Measurements from ENCODE around the gene DDX49. TPM values are rescaled to one million over a fixed set of nuclear protein-coding genes. Genes with fewer than 3 reads are reported as not detected.
A peak's percentile ranks its signal among the peaks of the same experiment; 100 is the strongest.

Gene DDX49
- polyA plus RNA-seq, 2 donors, result 39.4 to 52.4 TPM

DNA sequence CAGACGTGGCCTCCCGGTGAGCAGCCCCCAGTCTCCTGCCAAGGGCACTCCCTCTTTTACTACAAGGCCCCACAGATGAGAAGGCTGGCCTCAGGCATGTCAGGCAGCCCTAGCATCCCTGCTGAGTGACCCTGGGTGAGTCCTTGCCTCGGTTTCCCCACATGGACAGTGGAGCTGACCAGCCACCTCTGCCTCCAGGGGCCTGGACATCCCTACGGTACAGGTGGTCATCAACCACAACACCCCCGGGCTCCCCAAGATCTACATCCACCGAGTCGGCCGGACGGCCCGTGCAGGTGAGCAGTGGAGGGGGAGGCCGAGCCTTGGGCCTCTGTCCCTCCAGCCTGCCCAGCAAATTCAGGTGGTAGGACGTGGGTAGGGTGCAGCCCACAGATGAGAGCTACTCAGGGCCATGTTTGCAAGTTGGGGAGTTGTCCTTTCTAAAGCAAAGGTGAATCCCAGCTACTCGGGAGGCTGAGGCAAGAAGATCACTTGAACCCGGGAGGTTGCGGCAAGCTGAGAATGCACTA, 5.2 kb downstream of the DDX49 start:
- Histone ChIP-seq H3K27ac (ENCODE audit: low read depth in 2 of 2, low read length in 1 of 2) (no peak overlapping the region), H3K9me3 (ENCODE audit: control insufficient read depth in 2 of 2, insufficient read depth in 1 of 2, low read depth in 1 of 2, low read length in 1 of 2) (no peaks in the 10 kb centered on the region), H3K4me3 (ENCODE audit: low read depth in 1 of 2, low read length in 2 of 2) (no peak overlapping the region), H3K27me3 (ENCODE audit: control insufficient read depth in 1 of 2, insufficient read depth in 2 of 2, low read length in 2 of 2) (no peaks in the 10 kb centered on the region), H3K4me1 (ENCODE audit: control insufficient read depth in 2 of 2, insufficient read depth in 2 of 2, low read length in 1 of 2) (peaks cover 4 to 6% of the 10 kb centered on the region in 2 donors), H3K36me3 (ENCODE audit: control insufficient read depth in 2 of 2, insufficient read depth in 2 of 2, low read length in 1 of 2) (peaks cover 9 to 49% of the 10 kb centered on the region in 2 donors)
- WGBS, 2 donors, result 95 to 97% methylated on average over 15 of the region's 15 CpGs

DNA sequence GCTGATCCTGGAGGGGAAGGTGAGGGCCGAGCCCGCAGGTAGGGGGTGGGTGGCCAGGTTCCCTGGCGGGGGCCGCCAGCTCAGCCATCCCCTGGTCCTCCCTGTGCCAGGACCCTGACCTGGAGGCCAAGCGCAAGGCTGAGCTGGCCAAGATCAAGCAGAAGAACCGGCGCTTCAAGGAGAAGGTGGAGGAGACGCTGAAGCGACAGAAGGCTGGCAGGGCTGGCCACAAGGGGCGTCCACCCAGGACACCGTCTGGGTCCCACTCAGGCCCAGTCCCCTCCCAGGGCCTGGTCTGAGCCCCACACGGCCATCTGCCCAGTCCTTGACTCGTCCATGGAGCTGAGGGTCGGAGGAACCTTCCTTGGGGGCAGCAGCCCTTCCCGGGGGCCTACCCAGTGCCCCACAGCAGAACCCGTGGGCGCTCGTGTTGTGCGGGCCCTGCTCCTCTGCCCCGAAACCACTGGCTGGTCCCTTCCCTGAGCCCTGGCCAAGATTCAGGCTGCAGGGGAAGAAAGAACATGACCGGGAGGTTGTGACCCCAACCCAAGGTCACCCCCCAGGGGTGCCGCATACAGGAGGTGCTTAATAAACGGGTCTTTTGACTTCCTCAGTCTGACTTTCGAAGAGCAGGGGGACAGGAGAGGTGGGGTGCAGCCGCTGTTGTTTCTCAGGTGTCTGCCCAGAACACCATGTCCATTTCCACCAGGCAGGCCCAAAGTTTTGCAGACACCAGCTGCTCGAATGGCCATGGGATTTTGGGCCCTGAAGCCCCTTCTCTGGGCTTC, 8.7 kb downstream of the DDX49 start:
- Histone ChIP-seq H3K36me3 (ENCODE audit: control insufficient read depth in 2 of 2, insufficient read depth in 2 of 2, low read length in 1 of 2) (peaks cover 9 to 33% of the 10 kb centered on the region in 2 donors), H3K4me1 (ENCODE audit: control insufficient read depth in 2 of 2, insufficient read depth in 2 of 2, low read length in 1 of 2) (no peaks in the 10 kb centered on the region), H3K27ac (ENCODE audit: low read depth in 2 of 2, low read length in 1 of 2) (no peak overlapping the region), H3K4me3 (ENCODE audit: low read depth in 1 of 2, low read length in 2 of 2) (no peak overlapping the region), H3K9me3 (ENCODE audit: control insufficient read depth in 2 of 2, insufficient read depth in 1 of 2, low read depth in 1 of 2, low read length in 1 of 2) (no peaks in the 10 kb centered on the region), H3K27me3 (ENCODE audit: control insufficient read depth in 1 of 2, insufficient read depth in 2 of 2, low read length in 2 of 2) (no peaks in the 10 kb centered on the region)
- WGBS, 2 donors, result 85 to 88% methylated on average over 26 of the region's 26 CpGs

DNA sequence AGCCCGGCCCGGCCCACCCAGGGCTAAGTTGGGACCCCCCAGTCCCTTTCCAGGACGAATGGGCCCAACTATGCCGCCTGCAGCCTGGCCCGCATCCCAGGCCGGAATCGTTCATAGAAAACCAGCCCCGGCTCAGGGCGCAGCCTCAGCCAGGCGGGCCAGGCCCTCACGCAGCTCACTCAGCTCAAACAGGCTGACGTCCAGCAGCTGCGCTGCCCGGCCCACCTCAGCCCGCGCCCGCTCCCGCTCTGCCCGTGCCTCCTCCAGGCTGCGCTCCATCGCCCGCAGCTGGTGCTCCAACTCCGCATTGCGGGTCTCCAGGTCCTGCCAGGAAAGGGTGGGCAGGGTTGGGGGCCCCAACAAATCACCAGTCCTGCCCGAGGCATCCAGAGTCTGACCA, 9.8 kb downstream of the DDX49 start:
- WGBS, 2 donors, result 87 to 89% methylated on average over 22 to 25 of the region's 25 CpGs
- Histone ChIP-seq H3K4me1 (ENCODE audit: control insufficient read depth in 2 of 2, insufficient read depth in 2 of 2, low read length in 1 of 2) (no peaks in the 10 kb centered on the region), H3K9me3 (ENCODE audit: control insufficient read depth in 2 of 2, insufficient read depth in 1 of 2, low read depth in 1 of 2, low read length in 1 of 2) (no peaks in the 10 kb centered on the region), H3K36me3 (ENCODE audit: control insufficient read depth in 2 of 2, insufficient read depth in 2 of 2, low read length in 1 of 2) (peaks cover 9 to 24% of the 10 kb centered on the region in 2 donors), H3K27ac (ENCODE audit: low read depth in 2 of 2, low read length in 1 of 2) (no peak overlapping the region), H3K27me3 (ENCODE audit: control insufficient read depth in 1 of 2, insufficient read depth in 2 of 2, low read length in 2 of 2) (no peaks in the 10 kb centered on the region), H3K4me3 (ENCODE audit: low read depth in 1 of 2, low read length in 2 of 2) (no peak overlapping the region)

DNA sequence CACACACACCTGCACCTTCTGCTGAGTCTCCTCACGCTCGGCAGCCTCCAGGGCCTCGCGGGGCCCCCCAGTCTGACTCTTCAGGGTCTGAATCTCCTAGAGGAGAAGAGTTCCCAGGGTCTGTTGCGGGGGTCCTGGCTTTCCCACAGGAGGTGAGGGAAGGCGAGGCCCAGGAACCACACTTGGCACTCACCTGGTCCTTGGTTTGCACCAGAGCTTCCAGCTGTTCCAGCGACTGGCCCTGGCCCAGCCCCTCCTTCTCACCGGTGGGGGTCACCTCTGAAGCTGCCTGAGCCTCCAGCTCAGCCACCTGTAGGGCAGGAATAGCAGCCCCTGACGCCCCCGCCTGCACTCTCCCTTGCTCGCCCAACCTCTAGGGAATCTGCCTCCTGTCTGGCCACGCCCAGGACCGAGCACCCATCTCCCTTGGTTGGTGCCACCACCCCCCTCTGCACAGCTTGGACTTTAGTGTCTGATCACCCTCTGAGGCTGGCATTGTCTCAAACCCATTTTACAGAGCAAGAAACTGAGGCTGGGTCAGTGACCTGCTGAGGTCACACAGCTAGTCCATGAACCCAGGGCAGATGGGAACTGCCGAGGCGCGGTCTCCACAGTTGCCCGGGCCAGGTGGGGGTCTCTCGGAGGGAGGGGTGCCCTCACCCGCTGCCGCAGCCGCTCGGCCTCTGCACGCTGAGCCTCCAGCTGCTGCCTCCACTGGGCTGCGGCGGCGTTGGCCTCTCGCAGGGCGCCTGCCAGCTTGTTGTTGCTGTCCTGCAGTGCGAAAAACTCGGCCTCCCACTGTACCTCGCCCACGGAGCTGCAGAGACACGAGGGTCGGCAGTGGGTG, 12.0 kb downstream of the DDX49 start:
- H3K4me1 ChIP-seq (ENCODE audit: control insufficient read depth in 2 of 2, insufficient read depth in 2 of 2, low read length in 1 of 2), result no peaks in the 10 kb centered on the region
- no peaks in the 10 kb centered on the region for H3K9me3 ChIP-seq (ENCODE audit: control insufficient read depth in 2 of 2, insufficient read depth in 1 of 2, low read depth in 1 of 2, low read length in 1 of 2)
- H3K36me3 ChIP-seq (ENCODE audit: control insufficient read depth in 2 of 2, insufficient read depth in 2 of 2, low read length in 1 of 2), result peaks cover 0 to 10% of the 10 kb centered on the region in 2 donors
- H3K4me3 ChIP-seq (ENCODE audit: low read depth in 1 of 2, low read length in 2 of 2), result no peak overlapping the region
- 87% methylated on average over 33 to 34 of the region's 34 CpGs for WGBS, 2 donors
- no peak overlapping the region for H3K27ac ChIP-seq (ENCODE audit: low read depth in 2 of 2, low read length in 1 of 2)
- no peaks in the 10 kb centered on the region for H3K27me3 ChIP-seq (ENCODE audit: control insufficient read depth in 1 of 2, insufficient read depth in 2 of 2, low read length in 2 of 2)

DNA sequence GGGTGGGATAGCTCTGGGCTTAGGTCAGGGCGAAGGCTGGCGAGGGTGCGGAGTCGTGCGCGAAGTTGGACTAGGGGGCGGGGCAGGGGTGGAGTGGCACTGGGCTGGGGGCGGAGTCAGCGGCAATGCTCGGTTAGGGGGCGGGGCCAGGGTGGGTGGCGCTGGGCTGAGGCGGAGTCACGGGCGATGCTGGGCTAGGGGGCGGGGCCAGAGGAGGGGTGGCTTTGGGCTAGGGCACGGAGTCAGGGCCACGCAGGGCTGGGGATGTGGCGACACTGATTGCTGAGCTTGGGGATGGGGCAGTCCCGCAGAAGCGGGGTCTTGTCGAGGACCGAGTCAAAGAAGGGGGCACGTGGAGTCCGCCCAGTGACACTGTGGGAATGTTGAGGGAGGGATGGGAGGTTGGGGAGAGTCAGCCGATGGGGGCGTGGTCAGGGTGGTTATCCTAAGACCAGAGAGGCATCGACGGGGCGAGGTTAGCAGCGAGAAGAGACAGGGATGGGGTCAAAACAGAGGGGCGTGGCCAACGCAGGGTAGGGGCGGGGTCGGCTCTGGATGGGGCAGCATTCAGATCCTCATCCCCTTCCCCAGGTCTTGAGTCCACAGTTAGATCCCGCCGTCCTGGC, 12.8 kb downstream of the DDX49 start:
- H3K4me1 ChIP-seq (ENCODE audit: control insufficient read depth in 2 of 2, insufficient read depth in 2 of 2, low read length in 1 of 2), result no peaks in the 10 kb centered on the region
- H3K27ac ChIP-seq (ENCODE audit: low read depth in 2 of 2, low read length in 1 of 2), result no peak overlapping the region
- no peaks in the 10 kb centered on the region for H3K27me3 ChIP-seq (ENCODE audit: control insufficient read depth in 1 of 2, insufficient read depth in 2 of 2, low read length in 2 of 2)
- H3K4me3 ChIP-seq (ENCODE audit: low read depth in 1 of 2, low read length in 2 of 2), result no peak overlapping the region
- 33 to 50% methylated on average over 34 to 37 of the region's 37 CpGs for WGBS, 2 donors
- H3K36me3 ChIP-seq (ENCODE audit: control insufficient read depth in 2 of 2, insufficient read depth in 2 of 2, low read length in 1 of 2), result peaks cover 0 to 10% of the 10 kb centered on the region in 2 donors
- no peaks in the 10 kb centered on the region for H3K9me3 ChIP-seq (ENCODE audit: control insufficient read depth in 2 of 2, insufficient read depth in 1 of 2, low read depth in 1 of 2, low read length in 1 of 2)

DNA sequence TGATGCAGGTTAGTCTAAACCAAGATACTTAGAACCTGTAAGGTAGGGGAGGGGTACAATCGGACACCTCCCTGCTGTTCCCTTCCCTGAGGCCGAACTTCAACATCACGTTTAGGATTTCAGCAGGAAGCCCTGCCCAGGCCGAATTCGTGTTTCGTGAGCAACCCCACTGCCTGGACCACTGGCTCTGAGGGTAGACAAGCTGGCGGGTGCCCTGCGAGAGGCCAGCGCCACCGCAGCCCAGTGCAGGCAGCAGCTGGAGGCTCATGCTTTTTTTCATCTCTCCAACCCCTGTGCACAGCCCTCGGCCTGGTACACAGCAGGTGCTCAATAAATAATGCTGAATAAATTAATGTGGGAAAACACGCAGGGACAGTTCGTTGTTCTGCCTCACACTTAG, 13.8 kb downstream of the DDX49 start:
- no peaks in the 10 kb centered on the region for H3K27me3 ChIP-seq (ENCODE audit: control insufficient read depth in 1 of 2, insufficient read depth in 2 of 2, low read length in 2 of 2)
- WGBS, 2 donors, result 87 to 91% methylated on average over 13 of the region's 13 CpGs
- no peaks in the 10 kb centered on the region for H3K9me3 ChIP-seq (ENCODE audit: control insufficient read depth in 2 of 2, insufficient read depth in 1 of 2, low read depth in 1 of 2, low read length in 1 of 2)
- no peaks in the 10 kb centered on the region for H3K4me1 ChIP-seq (ENCODE audit: control insufficient read depth in 2 of 2, insufficient read depth in 2 of 2, low read length in 1 of 2)
- H3K4me3 ChIP-seq (ENCODE audit: low read depth in 1 of 2, low read length in 2 of 2), result no peak overlapping the region
- H3K36me3 ChIP-seq (ENCODE audit: control insufficient read depth in 2 of 2, insufficient read depth in 2 of 2, low read length in 1 of 2), result peaks cover 0 to 4% of the 10 kb centered on the region in 2 donors
- no peak overlapping the region for H3K27ac ChIP-seq (ENCODE audit: low read depth in 2 of 2, low read length in 1 of 2)

DNA sequence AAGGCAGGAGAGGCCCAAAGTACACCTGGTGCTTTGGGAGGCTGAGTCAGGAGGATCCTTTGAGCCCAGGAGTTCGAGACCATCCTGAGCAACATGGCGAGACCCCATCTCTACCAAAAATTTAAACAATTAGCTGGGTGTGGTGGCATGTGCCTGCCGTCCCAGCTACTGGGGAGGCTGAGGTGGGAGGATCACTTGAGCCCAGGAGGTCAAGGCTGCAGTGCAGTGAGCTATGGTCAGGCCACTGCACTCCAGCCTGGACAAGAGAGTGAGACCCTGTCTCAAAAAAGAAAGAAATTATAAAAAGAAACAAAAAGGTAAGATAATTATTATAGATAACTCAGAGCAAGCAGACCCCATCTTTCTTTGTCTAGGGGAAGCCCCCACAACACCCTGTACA, 19.6 kb downstream of the DDX49 start:
- WGBS, 2 donors, result 88 to 91% methylated on average over 3 of the region's 3 CpGs
- no peak overlapping the region for H3K27ac ChIP-seq (ENCODE audit: low read depth in 2 of 2, low read length in 1 of 2)
- peaks cover 0 to 2% of the 10 kb centered on the region in 2 donors for H3K4me1 ChIP-seq (ENCODE audit: control insufficient read depth in 2 of 2, insufficient read depth in 2 of 2, low read length in 1 of 2)
- no peaks in the 10 kb centered on the region for H3K36me3 ChIP-seq (ENCODE audit: control insufficient read depth in 2 of 2, insufficient read depth in 2 of 2, low read length in 1 of 2)
- H3K27me3 ChIP-seq (ENCODE audit: control insufficient read depth in 1 of 2, insufficient read depth in 2 of 2, low read length in 2 of 2), result no peaks in the 10 kb centered on the region
- no peak overlapping the region for H3K4me3 ChIP-seq (ENCODE audit: low read depth in 1 of 2, low read length in 2 of 2)
- no peaks in the 10 kb centered on the region for H3K9me3 ChIP-seq (ENCODE audit: control insufficient read depth in 2 of 2, insufficient read depth in 1 of 2, low read depth in 1 of 2, low read length in 1 of 2)

DNA sequence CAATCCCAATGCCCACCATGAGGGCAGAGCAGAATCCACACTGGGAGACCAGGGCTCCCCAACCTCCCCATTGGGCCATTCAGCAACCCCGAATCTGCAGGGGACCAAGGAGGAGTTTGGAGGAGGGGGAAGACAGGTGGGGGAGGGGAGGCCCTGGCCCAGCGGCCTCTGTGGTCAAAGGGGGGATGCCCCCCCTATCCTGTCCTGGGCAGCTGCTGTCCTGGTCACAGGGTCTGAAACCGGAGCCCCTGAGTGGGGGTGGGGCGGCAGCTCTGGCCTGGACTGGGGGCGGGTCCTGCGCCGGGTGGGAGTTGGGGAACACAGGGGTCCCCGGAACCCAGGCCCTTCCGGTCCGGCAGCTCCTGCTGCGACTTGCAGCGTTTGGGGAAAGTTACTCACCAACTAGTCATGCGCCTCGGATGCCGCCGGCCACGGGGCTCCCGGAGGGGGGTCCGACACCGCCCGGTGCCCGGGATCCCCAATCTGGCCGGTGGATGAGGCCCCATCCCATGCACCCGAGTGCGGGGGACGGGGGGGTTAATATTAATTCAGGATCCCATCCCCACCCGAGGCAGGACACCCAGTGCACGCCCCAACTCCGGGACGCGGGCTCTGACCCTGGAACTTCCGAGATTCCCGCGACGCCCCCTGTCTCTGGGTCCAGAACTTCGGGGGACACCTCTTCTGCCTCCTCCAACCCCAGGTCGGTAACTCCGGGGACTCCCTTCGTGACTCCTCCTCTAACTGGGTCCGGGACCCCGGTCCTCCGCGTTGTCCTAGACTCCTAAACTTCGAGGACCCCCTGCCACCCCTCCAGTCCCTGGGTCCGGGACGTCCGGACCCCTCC, 20.6 kb downstream of the DDX49 start:
- Histone ChIP-seq H3K36me3 (ENCODE audit: control insufficient read depth in 2 of 2, insufficient read depth in 2 of 2, low read length in 1 of 2) (no peaks in the 10 kb centered on the region), H3K4me3 (ENCODE audit: low read depth in 1 of 2, low read length in 2 of 2) (peak overlapping the region; percentile 55 to 69), H3K27me3 (ENCODE audit: control insufficient read depth in 1 of 2, insufficient read depth in 2 of 2, low read length in 2 of 2) (no peaks in the 10 kb centered on the region), H3K27ac (ENCODE audit: low read depth in 2 of 2, low read length in 1 of 2) (peak overlapping the region in 1 of 2 donors; percentile 1), H3K9me3 (ENCODE audit: control insufficient read depth in 2 of 2, insufficient read depth in 1 of 2, low read depth in 1 of 2, low read length in 1 of 2) (no peaks in the 10 kb centered on the region), H3K4me1 (ENCODE audit: control insufficient read depth in 2 of 2, insufficient read depth in 2 of 2, low read length in 1 of 2) (peaks cover 0 to 2% of the 10 kb centered on the region in 2 donors)
- 1% methylated on average over 40 to 47 of the region's 47 CpGs for WGBS, 2 donors
